Nephron progenitor cell (in vitro differentiated cells): ENCODE data around the gene SRSF3.
A peak's percentile ranks its signal among the peaks of the same experiment; 100 is the strongest.

Source experiments
- DNase-seq: peaks from one replicate; pipeline ENCODE4 v3.0.0; 2021
- H3K27ac Mint-ChIP-seq: 2 replicates; pipeline ENCODE4 v1.8.0; 2021; ENCODE audit warnings: mild to moderate bottlenecking, moderate library complexity, mixed read lengths
- H3K27me3 Mint-ChIP-seq: 2 replicates; pipeline ENCODE4 v1.8.0; 2021; ENCODE audit warnings: mild to moderate bottlenecking, low read depth, mixed read lengths; ENCODE audit not compliant: poor library complexity
- H3K36me3 Mint-ChIP-seq: 2 replicates; pipeline ENCODE4 v1.8.0; 2021; ENCODE audit warnings: low read depth, mixed read lengths
- H3K4me1 Mint-ChIP-seq: 2 replicates; pipeline ENCODE4 v1.8.0; 2021; ENCODE audit warnings: mixed read lengths
- H3K4me3 Mint-ChIP-seq: 2 replicates; pipeline ENCODE4 v1.8.0; 2021; ENCODE audit warnings: mild to moderate bottlenecking, moderate library complexity, mixed read lengths
- H3K9me3 Mint-ChIP-seq: 2 replicates; pipeline ENCODE4 v1.8.0; 2021; ENCODE audit warnings: mild to moderate bottlenecking, moderate library complexity, mixed read lengths
- CTCF ChIP-seq: fragments of 200-600 bp; sonication (generic); IDR thresholded peaks from 2 replicates; pipeline ENCODE4 v1.5.0; 2021; ENCODE audit warnings: antibody characterized with exemption

The SRSF3 gene

GRCh38 chr6:36548401-36548743, 45.8 kb upstream of the SRSF3 start:
- Mint-ChIP-seq H3K9me3 (no peaks in the 10 kb centered on the region), H3K27me3 (peaks cover 13% of the 10 kb centered on the region), H3K4me3 (peak overlapping the region; percentile 46), H3K4me1 (peaks cover 36% of the 10 kb centered on the region), H3K27ac (no peak overlapping the region), H3K36me3 (peaks cover 2% of the 10 kb centered on the region)
- no peak for TF ChIP-seq CTCF
- DNase-seq: no peak

- peaks cover 13% of the 10 kb centered on the region for H3K27me3 Mint-ChIP-seq
- H3K27ac Mint-ChIP-seq: no peak overlapping the region
- H3K36me3 Mint-ChIP-seq: no peaks in the 10 kb centered on the region
- H3K4me3 Mint-ChIP-seq: no peak overlapping the region
- no peak for DNase-seq
- TF ChIP-seq CTCF: no peak
- H3K9me3 Mint-ChIP-seq: no peaks in the 10 kb centered on the region
- peaks cover 26% of the 10 kb centered on the region for H3K4me1 Mint-ChIP-seq
Measured at GRCh38 chr6:36550473-36551000, 43.6 kb upstream of the SRSF3 start.

GRCh38 chr6:36555750-36556252, 38.4 kb upstream of the SRSF3 start:
- Mint-ChIP-seq H3K4me1 (peaks cover 1% of the 10 kb centered on the region), H3K9me3 (no peaks in the 10 kb centered on the region), H3K27ac (no peak overlapping the region), H3K27me3 (peaks cover 18% of the 10 kb centered on the region), H3K36me3 (no peaks in the 10 kb centered on the region), H3K4me3 (no peak overlapping the region)
- no peak for DNase-seq
- no peak for TF ChIP-seq CTCF

- Mint-ChIP-seq H3K36me3 (no peaks in the 10 kb centered on the region), H3K9me3 (no peaks in the 10 kb centered on the region), H3K4me3 (no peak overlapping the region), H3K27me3 (peaks cover 22% of the 10 kb centered on the region), H3K4me1 (no peaks in the 10 kb centered on the region), H3K27ac (no peak overlapping the region)
- DNase-seq: no peak
- TF ChIP-seq CTCF: no peak
Measured at GRCh38 chr6:36556281-36556680, 37.9 kb upstream of the SRSF3 start.

GRCh38 chr6:36559011-36559793, 35.0 kb upstream of the SRSF3 start:
- DNase-seq: no peak
- TF ChIP-seq CTCF: no peak
- Mint-ChIP-seq H3K4me3 (no peak overlapping the region), H3K9me3 (no peaks in the 10 kb centered on the region), H3K27me3 (peaks cover 12% of the 10 kb centered on the region), H3K27ac (no peak overlapping the region), H3K4me1 (peaks cover 23% of the 10 kb centered on the region), H3K36me3 (no peaks in the 10 kb centered on the region)

GRCh38 chr6:36560822-36561221, 33.3 kb upstream of the SRSF3 start:
- no peak for DNase-seq
- Mint-ChIP-seq H3K36me3 (no peaks in the 10 kb centered on the region), H3K4me3 (no peak overlapping the region), H3K9me3 (no peaks in the 10 kb centered on the region), H3K27me3 (peaks cover 12% of the 10 kb centered on the region), H3K4me1 (peaks cover 23% of the 10 kb centered on the region), H3K27ac (no peak overlapping the region)
- TF ChIP-seq CTCF: no peak
